Fibroblast of skin of right biceps (primary cell): Measurements from ENCODE around the gene WIPF3.

Experiments used
- DNase-seq: peaks from one replicate; pipeline ENCODE4 v3.0.0-alpha.2; 2013

WIPF3 gene, protein sequence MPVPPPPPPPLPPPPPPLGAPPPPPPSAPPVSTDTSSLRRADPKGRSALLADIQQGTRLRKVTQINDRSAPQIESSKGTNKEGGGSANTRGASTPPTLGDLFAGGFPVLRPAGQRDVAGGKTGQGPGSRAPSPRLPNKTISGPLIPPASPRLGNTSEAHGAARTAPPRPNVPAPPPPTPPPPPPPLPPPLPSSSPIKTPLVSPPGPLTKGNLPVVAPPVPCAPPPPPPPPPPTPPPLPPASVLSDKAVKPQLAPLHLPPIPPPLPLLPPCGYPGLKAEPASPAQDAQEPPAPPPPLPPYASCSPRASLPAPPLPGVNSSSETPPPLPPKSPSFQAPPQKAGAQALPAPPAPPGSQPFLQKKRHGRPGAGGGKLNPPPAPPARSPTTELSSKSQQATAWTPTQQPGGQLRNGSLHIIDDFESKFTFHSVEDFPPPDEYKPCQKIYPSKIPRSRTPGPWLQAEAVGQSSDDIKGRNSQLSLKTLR

DNA sequence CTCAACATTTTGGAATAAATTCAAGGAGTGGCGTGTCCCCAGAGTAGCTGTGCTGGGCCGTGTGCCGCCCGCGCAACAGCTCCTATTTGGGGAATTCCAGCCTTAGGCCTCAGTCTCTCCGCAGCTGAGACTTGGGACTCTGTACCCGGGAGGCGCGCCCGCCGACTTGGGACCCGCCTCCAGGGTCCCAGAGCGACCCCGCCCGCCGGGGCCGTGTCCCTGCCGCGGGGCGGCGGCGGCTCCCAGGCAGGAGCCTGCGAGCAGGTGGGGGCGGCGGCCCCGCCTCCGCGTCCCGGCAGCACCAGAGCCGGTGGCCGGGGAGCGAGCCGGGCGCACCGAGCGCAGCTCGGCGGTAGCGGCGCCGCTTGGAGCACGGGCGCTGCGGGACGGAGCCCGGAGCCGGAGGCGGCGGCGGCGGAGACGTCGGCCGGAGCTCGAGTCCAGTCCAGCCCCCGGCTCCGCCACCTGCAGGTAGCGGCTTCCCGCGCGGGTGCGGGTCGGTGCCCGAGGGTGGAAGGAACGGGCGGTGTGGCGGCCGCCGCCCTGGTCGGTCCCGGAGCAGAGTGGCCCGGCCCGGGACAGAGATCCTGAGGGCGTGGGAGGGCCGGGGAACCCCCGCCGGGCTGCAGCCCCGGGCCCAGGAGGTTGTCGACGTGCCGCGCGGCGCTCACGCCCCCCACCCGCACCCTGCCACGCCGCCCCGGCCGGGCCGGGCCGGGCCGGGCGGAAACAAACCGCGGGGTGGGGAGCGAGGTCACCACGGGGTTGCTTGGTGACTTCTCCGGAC lies at the start of gene WIPF3:
TSS of gene WIPF3 (plus strand) at position 301 of the 787 bp plus-strand sequence. CDS start 28,217 bp downstream, outside the sequence.
- DNase-seq, result no peak

- no peak for DNase-seq
These were observed 43.0 kb upstream of the WIPF3 start for GRCh38 chr7:29763266-29763665.

- DNase-seq, result no peak
These were observed 42.1 kb upstream of the WIPF3 start for GRCh38 chr7:29764227-29764626.

- DNase-seq, result no peak
These were observed 40.8 kb upstream of the WIPF3 start for GRCh38 chr7:29765490-29765889.

GRCh38 chr7:29770371-29770770 lies 35.9 kb upstream of the WIPF3 start:
- DNase-seq, result no peak

- no peak for DNase-seq
These were observed 35.1 kb upstream of the WIPF3 start for GRCh38 chr7:29771081-29771816.

DNA sequence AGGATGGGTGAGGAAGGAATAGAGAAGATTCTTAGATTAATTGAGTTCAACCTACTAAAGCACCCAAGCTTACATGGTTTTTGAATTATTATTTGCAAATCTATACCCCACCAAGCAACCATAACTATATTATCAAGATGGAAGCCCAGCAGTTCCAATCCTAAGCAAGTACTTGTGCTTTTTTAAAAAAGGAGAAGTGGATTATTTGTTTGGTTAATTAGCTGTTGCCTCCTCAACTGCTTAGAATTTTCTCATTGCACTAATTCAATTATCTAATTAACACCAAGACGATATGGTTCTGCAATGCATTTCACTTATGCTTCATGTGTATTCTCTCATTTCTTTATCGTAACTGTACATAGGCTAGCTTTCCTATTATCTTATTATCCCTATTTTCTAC lies 27.3 kb upstream of the WIPF3 start:
- no peak for DNase-seq

DNA sequence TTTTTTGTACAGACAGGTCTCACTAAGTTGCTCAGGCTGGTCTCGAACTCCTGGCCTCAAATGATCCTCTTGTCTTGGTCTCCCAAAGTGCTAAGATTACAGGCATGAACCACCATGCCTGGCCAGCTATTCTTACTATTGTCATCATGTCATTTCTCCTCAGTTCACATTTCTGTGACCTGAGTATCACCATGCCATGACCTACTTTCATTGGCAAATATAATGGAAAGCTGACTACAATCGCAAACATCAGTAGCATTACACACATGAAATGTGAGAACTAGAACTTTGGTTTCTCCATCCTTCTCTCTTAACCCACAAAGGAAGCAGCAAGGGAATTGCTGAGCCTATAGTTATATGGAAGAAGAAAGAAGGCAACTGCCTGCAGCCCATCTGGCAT lies 26.0 kb upstream of the WIPF3 start:
- DNase-seq, result no peak

DNA sequence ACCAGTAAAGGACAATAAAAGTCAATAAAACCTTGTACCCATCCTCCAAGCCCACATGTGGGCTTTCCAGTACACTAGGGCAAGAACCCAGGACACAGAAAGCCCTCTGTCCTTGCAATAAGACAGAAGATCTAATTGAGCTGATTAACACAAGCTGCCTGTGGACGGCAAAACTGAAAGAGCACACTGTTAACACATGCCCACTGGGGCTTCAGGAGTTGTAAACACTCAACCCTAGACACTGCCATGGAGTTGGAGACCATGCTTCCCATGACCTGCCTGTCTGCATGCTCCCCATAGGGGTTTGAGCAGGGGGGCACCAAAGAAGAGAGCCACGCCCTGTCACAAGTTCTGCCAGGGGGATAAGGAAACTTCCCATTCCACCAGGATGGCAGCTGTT lies 22.6 kb upstream of the WIPF3 start:
- no peak for DNase-seq

- no peak for DNase-seq
These were observed 12.8 kb upstream of the WIPF3 start for GRCh38 chr7:29793507-29793906.

DNA sequence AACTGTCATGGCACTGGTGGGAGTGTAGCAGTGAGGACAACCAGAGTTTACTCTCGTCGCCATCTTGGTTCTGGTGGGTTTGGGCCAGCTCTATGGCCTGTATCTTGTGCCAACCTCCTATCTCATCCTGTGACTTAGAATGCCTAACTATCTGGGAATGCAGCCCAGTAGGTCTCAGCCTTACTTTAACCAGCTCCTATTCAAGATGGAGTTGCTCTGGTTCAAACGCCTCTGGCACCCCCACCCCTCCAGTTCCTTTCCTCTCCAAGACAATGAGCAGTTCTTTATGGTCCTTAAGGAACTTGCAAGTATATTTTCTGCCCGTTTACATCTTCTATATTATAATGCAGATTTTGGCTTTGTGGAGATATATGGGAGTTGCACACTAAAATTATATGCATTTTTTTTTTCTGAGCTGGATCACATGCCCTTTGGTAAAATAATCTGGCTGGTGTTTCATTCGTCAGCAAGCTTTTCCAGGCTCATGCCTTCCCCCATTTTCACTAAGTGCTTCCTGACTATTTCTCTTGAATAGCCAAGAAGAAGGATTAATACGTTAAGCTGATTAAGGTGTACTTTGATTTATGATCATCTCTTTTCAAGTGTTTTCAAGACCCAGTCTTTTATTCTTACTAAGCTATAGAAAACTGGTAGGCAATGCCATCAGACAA lies 11.2 kb upstream of the WIPF3 start:
- DNase-seq, result no peak

GRCh38 chr7:29795696-29796580 lies 10.4 kb upstream of the WIPF3 start:
- DNase-seq, result no peak

GRCh38 chr7:29797112-29797944 lies 9.0 kb upstream of the WIPF3 start:
- DNase-seq, result no peak

- DNase-seq, result no peak
These were observed 7.9 kb upstream of the WIPF3 start for GRCh38 chr7:29798422-29798821.

DNA sequence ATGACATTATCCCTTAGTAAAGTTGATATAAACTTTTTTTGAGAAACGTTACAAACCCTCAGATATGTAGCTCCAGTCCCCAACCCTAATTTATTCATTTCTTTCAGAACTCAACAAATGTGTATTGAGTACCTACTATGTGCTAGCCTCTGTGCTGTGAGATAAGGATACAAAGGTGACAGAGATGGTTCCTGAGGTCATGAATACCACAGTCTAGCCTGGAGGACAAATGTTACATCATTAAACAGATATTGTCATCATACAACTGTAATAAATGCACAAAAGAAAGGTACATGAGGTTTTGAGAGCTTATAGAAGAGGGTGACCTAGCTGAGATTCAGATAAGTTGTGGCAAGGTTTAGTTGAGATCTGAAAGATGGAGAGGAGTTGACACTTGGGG lies 4.4 kb upstream of the WIPF3 start:
- DNase-seq, result no peak

DNA sequence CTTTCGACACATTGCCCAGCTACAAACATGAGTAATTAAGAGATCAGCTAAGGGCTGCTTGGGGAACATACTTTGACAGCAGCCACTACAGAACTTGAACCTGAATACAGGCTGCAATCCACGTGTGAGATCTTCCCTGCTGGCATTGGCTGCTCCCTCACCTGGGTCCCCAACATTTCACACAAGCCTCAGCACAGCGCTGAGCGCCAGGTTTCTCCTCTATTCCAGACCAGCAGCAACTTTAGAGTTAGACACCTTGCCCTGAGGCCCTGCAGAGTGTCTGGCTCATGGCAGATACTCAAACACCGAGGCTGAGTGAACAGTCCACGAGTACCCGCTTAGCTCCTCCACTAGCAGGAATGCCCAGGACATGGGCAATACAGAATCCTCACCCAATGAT lies 1.3 kb upstream of the WIPF3 start:
- DNase-seq, result no peak

- DNase-seq, result no peak
These were observed 461 bp upstream of the WIPF3 start for GRCh38 chr7:29805886-29806207.

- DNase-seq, result no peak
These were observed 910 bp downstream of the WIPF3 start for GRCh38 chr7:29806995-29807841.

- DNase-seq, result peak; percentile 13
These were observed 1.9 kb downstream of the WIPF3 start for GRCh38 chr7:29808075-29808801.
